CD14-positive monocyte (primary cell): ENCODE measurements around the gene CLIC3. TPM values are rescaled to one million over a fixed set of nuclear protein-coding genes. Genes with fewer than 3 reads are reported as not detected.

Experiments
- DNase-seq, 3 donors: peaks; one replicate each; pipeline ENCODE4 v3.0.0-alpha.2; 2011 to 2022
- H2AFZ ChIP-seq: 2 replicates; pipeline ENCODE4 v1.6.0; 2012; ENCODE audit warnings: mild to moderate bottlenecking, low read depth, low read length, inconsistent platforms; ENCODE audit not compliant: insufficient read depth, poor library complexity, severe bottlenecking
- H3K27ac ChIP-seq, 2 donors: 1 replicate in 1 of 2; 2 replicates in 1 of 2; pipeline ENCODE4 v1.5.1; 2012 to 2013; ENCODE audit warnings: low read length in 2 of 2, control low read depth in 1 of 2, inconsistent platforms in 1 of 2, low read depth in 1 of 2, mild to moderate bottlenecking in 1 of 2
- H3K27me3 ChIP-seq, 2 donors: one replicate each; pipeline versions ENCODE4 v1.6.0 to v1.6.1; 2011 to 2013; ENCODE audit warnings: low read length in 2 of 2; ENCODE audit not compliant: control insufficient read depth in 2 of 2, insufficient read depth in 2 of 2
- H3K36me3 ChIP-seq, 2 donors: replicated peaks in 1 of 2; 1 replicate in 1 of 2; 2 replicates in 1 of 2; pipeline versions ENCODE4 v1.5.1 to v1.6.1; 2012 to 2013; ENCODE audit warnings: low read length in 2 of 2, control low read depth in 1 of 2, inconsistent platforms in 1 of 2, mild to moderate bottlenecking in 1 of 2; ENCODE audit not compliant: insufficient read depth in 2 of 2, control insufficient read depth in 1 of 2
- H3K4me1 ChIP-seq, 2 donors: 1 replicate in 1 of 2; 2 replicates in 1 of 2; pipeline versions ENCODE4 v1.5.1 to v1.6.1; 2012 to 2013; ENCODE audit warnings: low read length in 2 of 2, control low read depth in 1 of 2, inconsistent platforms in 1 of 2, mild to moderate bottlenecking in 1 of 2, moderate library complexity in 1 of 2; ENCODE audit not compliant: insufficient read depth in 2 of 2, control insufficient read depth in 1 of 2
- H3K4me2 ChIP-seq: replicated peaks from 2 replicates; pipeline ENCODE3; 2012; ENCODE audit warnings: low read length, moderate library complexity, mild to moderate bottlenecking; ENCODE audit not compliant: poor library complexity, severe bottlenecking; ENCODE audit errors: extremely low read depth
- H3K4me3 ChIP-seq, 3 experiments: fragments of 200-600 bp in 1 of 3; sonication (generic) in 1 of 3; replicated peaks in 1 of 3; 1 replicate in 2 of 3; 2 replicates in 1 of 3; pipeline ENCODE4 v1.5.1; 2011 to 2013; ENCODE audit warnings: low read length in 3 of 3, mild to moderate bottlenecking in 3 of 3, control low read depth in 2 of 3, low read depth in 2 of 3, inconsistent platforms in 1 of 3, moderate library complexity in 1 of 3
- H3K79me2 ChIP-seq: 2 replicates; pipeline ENCODE4 v1.6.0; 2012; ENCODE audit warnings: mild to moderate bottlenecking, control low read depth, inconsistent platforms, low read length, moderate library complexity; ENCODE audit not compliant: insufficient read depth
- H3K9ac ChIP-seq: 2 replicates; pipeline ENCODE4 v1.6.0; 2017; ENCODE audit warnings: low read length, mild to moderate bottlenecking; ENCODE audit not compliant: insufficient read depth, poor library complexity, severe bottlenecking
- H3K9me3 ChIP-seq, 2 donors: replicated peaks in 1 of 2; 1 replicate in 1 of 2; 2 replicates in 1 of 2; pipeline versions ENCODE4 v1.5.1 to v1.6.1; 2012 to 2013; ENCODE audit warnings: low read length in 2 of 2, control low read depth in 1 of 2; ENCODE audit not compliant: control insufficient read depth in 1 of 2, insufficient read depth in 1 of 2
- H4K20me1 ChIP-seq: 2 replicates; pipeline ENCODE4 v1.6.0; 2012; ENCODE audit warnings: mild to moderate bottlenecking, low read length, control low read depth, moderate library complexity; ENCODE audit not compliant: insufficient read depth
- H3K27ac Mint-ChIP-seq, 7 donors: one replicate each; pipeline ENCODE4 v1.8.0; 2020; ENCODE audit warnings: mild to moderate bottlenecking in 7 of 7, mixed read lengths in 7 of 7, moderate library complexity in 6 of 7, inconsistent platforms in 2 of 7
- H3K27me3 Mint-ChIP-seq, 3 donors: one replicate each; pipeline ENCODE4 v1.8.0; 2021 to 2022; ENCODE audit warnings: low read depth in 3 of 3, mild to moderate bottlenecking in 3 of 3, mixed read lengths in 3 of 3, moderate library complexity in 3 of 3, inconsistent platforms in 1 of 3
- H3K36me3 Mint-ChIP-seq, 2 donors: one replicate each; pipeline ENCODE4 v1.8.0; 2020; ENCODE audit warnings: mixed read lengths in 2 of 2, inconsistent platforms in 1 of 2, mild to moderate bottlenecking in 1 of 2
- H3K4me1 Mint-ChIP-seq: one replicate; pipeline ENCODE4 v1.8.0; 2020; ENCODE audit warnings: mild to moderate bottlenecking, mixed read lengths
- H3K4me3 Mint-ChIP-seq, 2 donors: one replicate each; pipeline ENCODE4 v1.8.0; 2020; ENCODE audit warnings: mild to moderate bottlenecking in 2 of 2, mixed read lengths in 2 of 2, moderate library complexity in 1 of 2
- H3K9me3 Mint-ChIP-seq, 7 donors: one replicate each; pipeline ENCODE4 v1.8.0; 2020 to 2022; ENCODE audit warnings: mixed read lengths in 7 of 7, mild to moderate bottlenecking in 6 of 7, moderate library complexity in 6 of 7, inconsistent platforms in 2 of 7
- CTCF ChIP-seq: fragments of 200-600 bp; IDR thresholded peaks from one replicate; pipeline ENCODE4 v1.8.0; 2022; ENCODE audit warnings: antibody characterized with exemption, mild to moderate bottlenecking
- WGBS: methylation state at CpG from one replicate; pipeline ENCODE4 v1.1.5; 2013; ENCODE audit warnings: missing lambda C conversion rate; ENCODE audit not compliant: insufficient coverage; 5-methylcytosine and 5-hydroxymethylcytosine counted together
- intact Hi-C, 2 donors: fragments of 100-400 bp; cut with micrococcal nuclease; formaldehyde crosslinking; loops; one replicate each; pipeline versions ENCODE4 v1.15.0 to v1.15.1; 2023
- polyA plus RNA-seq, 3 donors: library from polyadenylated mRNA; depleted of rRNA in 1 of 3; unstranded in 2 of 3; stranded (reverse) in 1 of 3; fragments of 300-500 nt in 2 of 3; fragments of >200 nt in 1 of 3; fragmentation: Illumina TruSeq in 2 of 3; gene quantifications; 1 replicate in 2 of 3; 2 replicates in 1 of 3; pipeline ENCODE4 v1.2.3, GENCODE V29; 2012 to 2021

Gene CLIC3
- polyA plus RNA-seq, 3 donors, result 0.29 to 0.51 TPM; not detected in 1

GRCh38 chr9:136955202-136955942 is 41.0 kb downstream of the CLIC3 start:
- no peak overlapping the region for H3K27ac Mint-ChIP-seq
- no peak overlapping the region for H3K4me2 ChIP-seq
- DNase-seq, result no peak
- H3K4me3 Mint-ChIP-seq, result no peak overlapping the region
- peaks cover 0 to 5% (median 3%) of the 10 kb centered on the region in 7 donors for H3K9me3 Mint-ChIP-seq
- H3K4me1 ChIP-seq, result peaks cover 3 to 5% of the 10 kb centered on the region in 2 donors
- H3K4me1 Mint-ChIP-seq, result peaks cover 1% of the 10 kb centered on the region
- no peaks in the 10 kb centered on the region for H3K36me3 ChIP-seq
- no peak overlapping the region for H3K4me3 ChIP-seq
- H3K79me2 ChIP-seq, result no peaks in the 10 kb centered on the region
- H3K27ac ChIP-seq, result no peak overlapping the region
- H2AFZ ChIP-seq, result no peak overlapping the region
- no peaks in the 10 kb centered on the region for H3K27me3 ChIP-seq
- H3K9ac ChIP-seq, result no peak overlapping the region
- intact Hi-C loops, result no loop called here
- peaks cover 0 to 5% (median 0%) of the 10 kb centered on the region in 3 donors for H3K27me3 Mint-ChIP-seq
- WGBS, result 88% methylated on average over 13 of the region's 14 CpGs
- H3K9me3 ChIP-seq, result no peaks in the 10 kb centered on the region
- H4K20me1 ChIP-seq, result no peaks in the 10 kb centered on the region
- no peaks in the 10 kb centered on the region for H3K36me3 Mint-ChIP-seq
- no peak for TF ChIP-seq CTCF

- Mint-ChIP-seq H3K27me3 (peaks cover 0 to 5% (median 0%) of the 10 kb centered on the region in 3 donors), H3K27ac (no peak overlapping the region), H3K9me3 (peaks cover 0 to 5% (median 3%) of the 10 kb centered on the region in 7 donors), H3K4me3 (no peak overlapping the region), H3K36me3 (no peaks in the 10 kb centered on the region), H3K4me1 (peaks cover 4% of the 10 kb centered on the region)
- no peaks in the 10 kb centered on the region for H3K27me3 ChIP-seq
- no peaks in the 10 kb centered on the region for H3K9me3 ChIP-seq
- H3K9ac ChIP-seq, result no peak overlapping the region
- no peak for TF ChIP-seq CTCF
- H4K20me1 ChIP-seq, result no peaks in the 10 kb centered on the region
- H3K4me3 ChIP-seq, result no peak overlapping the region
- WGBS, result 92% methylated on average over 16 of the region's 25 CpGs
- H3K4me2 ChIP-seq, result no peak overlapping the region
- no peaks in the 10 kb centered on the region for H3K36me3 ChIP-seq
- no peak overlapping the region for H2AFZ ChIP-seq
- H3K27ac ChIP-seq, result no peak overlapping the region
- peaks cover 7 to 10% of the 10 kb centered on the region in 2 donors for H3K4me1 ChIP-seq
- no peaks in the 10 kb centered on the region for H3K79me2 ChIP-seq
- no peak for DNase-seq
- intact Hi-C loops, result loop anchor here in 1 of 2 donors (5.0 kb wide), 1 partner anchor 107 kb away; the partner anchor contains the start of gene PHPT1
These were observed 41.9 kb downstream of the CLIC3 start for GRCh38 chr9:136954270-136955083.
